Mesothelial cell of epicardium (in vitro differentiated cells): ENCODE data around the gene SH2D5. TPM values are rescaled to one million over a fixed set of nuclear protein-coding genes. Genes with fewer than 3 reads are reported as not detected.
"Not testable (repeated sequence)": the region's sequence is repeated elsewhere in the genome, so short reads cannot be mapped to it uniquely, and the experiment has no call there.

Source experiments
- DNase-seq, 2 experiments: peaks; one replicate each; pipeline ENCODE4 v3.0.0; 2021; ENCODE audit warnings: low spot score in 2 of 2; ENCODE audit not compliant: unreplicated experiment in 2 of 2
- H3K27ac Mint-ChIP-seq: 2 replicates; pipeline ENCODE4 v1.8.0; 2021; ENCODE audit warnings: mixed read lengths
- H3K27me3 Mint-ChIP-seq: 2 replicates; pipeline ENCODE4 v1.8.0; 2021; ENCODE audit warnings: low read depth, mixed read lengths
- H3K36me3 Mint-ChIP-seq: 2 replicates; pipeline ENCODE4 v1.8.0; 2021; ENCODE audit warnings: mixed read lengths
- H3K4me1 Mint-ChIP-seq: 2 replicates; pipeline ENCODE4 v1.8.0; 2021; ENCODE audit warnings: mixed read lengths
- H3K4me3 Mint-ChIP-seq: 2 replicates; pipeline ENCODE4 v1.8.0; 2021; ENCODE audit warnings: mild to moderate bottlenecking, moderate library complexity, mixed read lengths
- H3K9me3 Mint-ChIP-seq: 2 replicates; pipeline ENCODE4 v1.8.0; 2021; ENCODE audit warnings: mixed read lengths
- CTCF ChIP-seq: fragments of 200-600 bp; sonication (generic); IDR thresholded peaks from one replicate; pipeline ENCODE4 v1.5.0; 2021; ENCODE audit warnings: antibody characterized with exemption; ENCODE audit not compliant: unreplicated experiment
- total RNA-seq: library from RNA; stranded (reverse); gene quantifications from 3 replicates; pipeline ENCODE4 v1.2.1, GENCODE V29; 2021

Gene SH2D5
- total RNA-seq, 1 donor from 2014 or later = 0.45 TPM

- no peak for DNase-seq
- Mint-ChIP-seq H3K27ac (no peak overlapping the region), H3K4me1 (no peaks in the 10 kb centered on the region), H3K9me3 (no peaks in the 10 kb centered on the region), H3K4me3 (no peak overlapping the region), H3K27me3 (peaks cover 13% of the 10 kb centered on the region), H3K36me3 (no peaks in the 10 kb centered on the region)
- no peak for TF ChIP-seq CTCF
These were observed 53.9 kb downstream of the SH2D5 start for GRCh38 chr1:20678599-20678998.

GRCh38 chr1:20673626-20674025 is 58.9 kb downstream of the SH2D5 start:
- DNase-seq, H3K4me3 Mint-ChIP-seq, H3K4me1 Mint-ChIP-seq, H3K27ac Mint-ChIP-seq, H3K36me3 Mint-ChIP-seq, H3K9me3 Mint-ChIP-seq: not testable (repeated sequence)
- peaks cover 17% of the 10 kb centered on the region for H3K27me3 Mint-ChIP-seq

- H3K4me1 Mint-ChIP-seq = no peaks in the 10 kb centered on the region
- no peak for TF ChIP-seq CTCF
These were observed 60.3 kb downstream of the SH2D5 start for GRCh38 chr1:20672265-20672632.

GRCh38 chr1:20670936-20671335 is 61.6 kb downstream of the SH2D5 start:
- no peak for DNase-seq
- no peak overlapping the region for H3K27ac Mint-ChIP-seq
- H3K9me3 Mint-ChIP-seq = no peaks in the 10 kb centered on the region
- no peak overlapping the region for H3K4me3 Mint-ChIP-seq
- H3K4me1 Mint-ChIP-seq = no peaks in the 10 kb centered on the region
- TF ChIP-seq CTCF = no peak
- H3K36me3 Mint-ChIP-seq = no peaks in the 10 kb centered on the region
- H3K27me3 Mint-ChIP-seq = peaks cover 10% of the 10 kb centered on the region

More at GRCh38 chr1:20672265-20672632, 60.3 kb downstream of the SH2D5 start:
- Mint-ChIP-seq H3K27me3 (peaks cover 11% of the 10 kb centered on the region), H3K27ac (no peak overlapping the region), H3K4me3 (no peak overlapping the region), H3K9me3 (no peaks in the 10 kb centered on the region), H3K36me3 (no peaks in the 10 kb centered on the region)
- DNase-seq = no peak

Other genes starting within 250 kb of the SH2D5 start
- 25.9 to 29.1 TPM (median 28.5 TPM) in 3 replicates for gene CAMK2N1, start 246.5 kb downstream of the SH2D5 start, total RNA-seq
- 26.6 to 29.5 TPM (median 28.2 TPM) in 3 replicates for gene MUL1, start 224.6 kb downstream of the SH2D5 start, total RNA-seq
- gene FAM43B, start 180.1 kb downstream of the SH2D5 start, total RNA-seq = 0.59 to 0.78 TPM (median 0.74 TPM) in 3 replicates
- gene CDA, start 143.6 kb downstream of the SH2D5 start, total RNA-seq = 0.64 to 1.5 TPM (median 0.94 TPM) in 3 replicates
- 37.7 to 41.3 TPM (median 38.1 TPM) in 3 replicates for gene PINK1, start 99.2 kb downstream of the SH2D5 start, total RNA-seq
- gene DDOST, start 71.3 kb downstream of the SH2D5 start, total RNA-seq = 244 to 248 TPM (median 245 TPM) in 3 replicates
- gene KIF17, start 14.7 kb downstream of the SH2D5 start, total RNA-seq = 0.40 to 0.86 TPM (median 0.44 TPM) in 3 replicates
- 262 to 270 TPM (median 269 TPM) in 3 replicates for gene HP1BP3, start 54.6 kb upstream of the SH2D5 start, total RNA-seq